Measurements from ENCODE around the gene CDH15.

Gene CDH15

GRCh38 chr16:89152831-89153700 lies 18.5 kb upstream of the CDH15 start:
- FAIRE-seq: no peak
- no peak for TF ChIP-seq POLR2A (IDR thresholded peaks at IDR 0.05; ENCODE audit: low read depth, low read length)
- TF ChIP-seq POLR2AphosphoS5 (IDR thresholded peaks at IDR 0.05; ENCODE audit: low read depth, low read length): no peak
- TF ChIP-seq TAF1 (IDR thresholded peaks at IDR 0.05; ENCODE audit: borderline replicate concordance, low read depth, low read length): no peak
- no peak for DNase-seq (ENCODE audit: insufficient read length)

GRCh38 chr16:89153848-89154271 lies 17.7 kb upstream of the CDH15 start:
- DNase-seq (ENCODE audit: insufficient read length) (no peak), FAIRE-seq (no peak)
- TF ChIP-seq TAF1 (IDR thresholded peaks at IDR 0.05; ENCODE audit: borderline replicate concordance, low read depth, low read length) (no peak), POLR2AphosphoS5 (IDR thresholded peaks at IDR 0.05; ENCODE audit: low read depth, low read length) (no peak), POLR2A (IDR thresholded peaks at IDR 0.05; ENCODE audit: low read depth, low read length) (no peak)

- FAIRE-seq (no peak), DNase-seq (ENCODE audit: insufficient read length) (no peak)
- TF ChIP-seq POLR2AphosphoS5 (IDR thresholded peaks at IDR 0.05; ENCODE audit: low read depth, low read length): no peak
- no peak for TF ChIP-seq POLR2A (IDR thresholded peaks at IDR 0.05; ENCODE audit: low read depth, low read length)
- TF ChIP-seq TAF1 (IDR thresholded peaks at IDR 0.05; ENCODE audit: borderline replicate concordance, low read depth, low read length): no peak
Measured at GRCh38 chr16:89154390-89155183, 17.0 kb upstream of the CDH15 start.

GRCh38 chr16:89155184-89155679 lies 16.3 kb upstream of the CDH15 start:
- FAIRE-seq: no peak
- no peak for DNase-seq (ENCODE audit: insufficient read length)
- TF ChIP-seq POLR2AphosphoS5 (IDR thresholded peaks at IDR 0.05; ENCODE audit: low read depth, low read length): no peak
- TF ChIP-seq TAF1 (IDR thresholded peaks at IDR 0.05; ENCODE audit: borderline replicate concordance, low read depth, low read length): no peak
- TF ChIP-seq POLR2A (IDR thresholded peaks at IDR 0.05; ENCODE audit: low read depth, low read length): no peak

GRCh38 chr16:89155851-89156739 lies 15.5 kb upstream of the CDH15 start:
- FAIRE-seq (no peak), DNase-seq (ENCODE audit: insufficient read length) (no peak)
- no peak for TF ChIP-seq TAF1 (IDR thresholded peaks at IDR 0.05; ENCODE audit: borderline replicate concordance, low read depth, low read length)
- no peak for TF ChIP-seq POLR2A (IDR thresholded peaks at IDR 0.05; ENCODE audit: low read depth, low read length)
- TF ChIP-seq POLR2AphosphoS5 (IDR thresholded peaks at IDR 0.05; ENCODE audit: low read depth, low read length): no peak

GRCh38 chr16:89156740-89157645 lies 14.6 kb upstream of the CDH15 start:
- TF ChIP-seq POLR2A (IDR thresholded peaks at IDR 0.05; ENCODE audit: low read depth, low read length) (no peak), TAF1 (IDR thresholded peaks at IDR 0.05; ENCODE audit: borderline replicate concordance, low read depth, low read length) (no peak), POLR2AphosphoS5 (IDR thresholded peaks at IDR 0.05; ENCODE audit: low read depth, low read length) (no peak)
- no peak for FAIRE-seq
- no peak for DNase-seq (ENCODE audit: insufficient read length)

GRCh38 chr16:89157778-89158177 lies 13.8 kb upstream of the CDH15 start:
- FAIRE-seq: no peak
- no peak for DNase-seq (ENCODE audit: insufficient read length)
- no peak for TF ChIP-seq POLR2AphosphoS5 (IDR thresholded peaks at IDR 0.05; ENCODE audit: low read depth, low read length)
- TF ChIP-seq TAF1 (IDR thresholded peaks at IDR 0.05; ENCODE audit: borderline replicate concordance, low read depth, low read length): no peak
- no peak for TF ChIP-seq POLR2A (IDR thresholded peaks at IDR 0.05; ENCODE audit: low read depth, low read length)

- DNase-seq (ENCODE audit: insufficient read length) (no peak), FAIRE-seq (no peak)
- TF ChIP-seq POLR2AphosphoS5 (IDR thresholded peaks at IDR 0.05; ENCODE audit: low read depth, low read length) (no peak), TAF1 (IDR thresholded peaks at IDR 0.05; ENCODE audit: borderline replicate concordance, low read depth, low read length) (no peak), POLR2A (IDR thresholded peaks at IDR 0.05; ENCODE audit: low read depth, low read length) (no peak)
Measured at GRCh38 chr16:89159066-89159849, 12.3 kb upstream of the CDH15 start.

GRCh38 chr16:89159850-89160354 lies 11.6 kb upstream of the CDH15 start:
- FAIRE-seq (no peak), DNase-seq (ENCODE audit: insufficient read length) (no peak)
- TF ChIP-seq TAF1 (IDR thresholded peaks at IDR 0.05; ENCODE audit: borderline replicate concordance, low read depth, low read length) (no peak), POLR2AphosphoS5 (IDR thresholded peaks at IDR 0.05; ENCODE audit: low read depth, low read length) (no peak), POLR2A (IDR thresholded peaks at IDR 0.05; ENCODE audit: low read depth, low read length) (no peak)

All from GM12892 (cell line).